Glomerular endothelial cell (primary cell): ENCODE results near the gene IGLON5. TPM values are rescaled to one million over a fixed set of nuclear protein-coding genes. Genes with fewer than 3 reads are reported as not detected.

Experiments used
- DNase-seq: peaks from one replicate; pipeline ENCODE4 v3.0.0-alpha.2; 2011; ENCODE audit warnings: low read depth, low spot score; ENCODE audit errors: extremely low read depth
- total RNA-seq: library from RNA; depleted of rRNA; stranded (reverse); fragments of >200 nt; gene quantifications from 2 replicates; pipeline ENCODE4 v1.2.3, GENCODE V29; 2015

Gene IGLON5
- total RNA-seq, 1 donor from 2014 or later: not detected

GRCh38 chr19:51337861-51338562 lies 26.6 kb downstream of the IGLON5 start:
- DNase-seq: no peak

- DNase-seq: no peak
Measured at GRCh38 chr19:51338563-51339312, 27.3 kb downstream of the IGLON5 start.

DNA sequence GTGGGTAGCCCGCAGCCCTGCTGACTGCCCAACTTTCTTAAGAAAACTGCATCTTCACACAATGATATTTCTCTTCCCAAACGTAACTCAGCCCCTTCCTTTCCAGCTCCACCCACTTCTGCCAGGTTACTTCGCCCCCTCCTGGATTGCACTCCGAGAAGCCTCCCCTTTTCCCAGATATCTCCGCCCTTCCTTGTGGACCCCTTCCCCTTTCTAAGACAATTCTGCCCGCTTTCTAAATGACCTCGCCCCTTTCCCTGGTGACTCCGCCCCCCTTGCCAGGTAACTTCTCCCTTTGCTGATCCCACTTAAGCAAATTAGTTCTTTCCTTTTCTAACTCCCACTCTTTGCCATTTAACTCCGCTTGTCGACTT lies 27.9 kb downstream of the IGLON5 start:
- DNase-seq: no peak

DNA sequence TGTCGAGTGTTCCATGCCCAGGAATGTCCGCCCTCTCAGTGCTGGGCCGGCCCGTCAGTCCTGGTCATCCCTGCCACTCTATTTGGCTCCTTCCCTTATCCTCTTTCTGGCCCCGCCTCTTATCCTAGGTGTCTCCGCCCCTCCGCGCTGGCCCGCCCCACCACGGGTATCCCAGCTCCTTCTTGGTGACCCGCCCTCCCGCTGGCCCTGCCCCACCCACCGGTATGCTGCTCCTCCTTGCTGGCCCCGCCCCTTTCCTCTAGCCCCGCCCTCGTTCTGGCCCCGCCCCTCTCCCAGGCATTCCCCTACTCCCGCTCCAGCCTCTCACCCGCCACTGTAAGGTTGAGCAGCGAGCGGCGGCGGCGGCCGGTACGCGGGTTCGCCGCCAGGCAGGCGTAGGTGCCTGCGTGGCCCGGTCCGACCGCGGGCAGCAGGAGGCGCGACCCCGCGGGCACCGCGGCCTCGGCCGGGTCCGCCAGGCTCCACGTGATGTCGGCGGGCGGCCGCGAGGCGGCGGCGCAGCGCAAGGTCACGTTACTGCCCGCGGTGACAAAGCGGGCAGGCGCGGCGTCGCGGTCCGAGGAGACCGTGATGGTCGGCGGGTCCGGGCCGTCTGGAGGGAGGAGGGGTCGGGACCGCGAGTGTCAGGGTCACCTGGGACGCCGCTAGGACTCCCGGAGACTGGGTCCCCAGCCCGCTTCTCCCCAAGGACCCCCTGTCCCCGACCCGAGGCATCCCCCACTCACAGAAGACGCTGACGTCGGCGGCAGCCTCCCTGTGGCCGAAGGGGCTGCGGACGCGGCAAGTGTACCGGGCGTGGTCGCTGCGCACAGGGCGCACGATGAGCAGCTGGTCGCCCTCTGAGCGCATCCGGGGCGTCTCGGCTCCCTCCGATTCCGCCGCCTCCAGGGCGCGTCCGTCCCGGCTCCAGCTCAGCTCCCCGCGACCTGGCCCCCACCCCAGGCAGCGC lies 28.5 kb downstream of the IGLON5 start:
- no peak for DNase-seq

GRCh38 chr19:51341066-51341465 lies 29.6 kb downstream of the IGLON5 start:
- no peak for DNase-seq

DNA sequence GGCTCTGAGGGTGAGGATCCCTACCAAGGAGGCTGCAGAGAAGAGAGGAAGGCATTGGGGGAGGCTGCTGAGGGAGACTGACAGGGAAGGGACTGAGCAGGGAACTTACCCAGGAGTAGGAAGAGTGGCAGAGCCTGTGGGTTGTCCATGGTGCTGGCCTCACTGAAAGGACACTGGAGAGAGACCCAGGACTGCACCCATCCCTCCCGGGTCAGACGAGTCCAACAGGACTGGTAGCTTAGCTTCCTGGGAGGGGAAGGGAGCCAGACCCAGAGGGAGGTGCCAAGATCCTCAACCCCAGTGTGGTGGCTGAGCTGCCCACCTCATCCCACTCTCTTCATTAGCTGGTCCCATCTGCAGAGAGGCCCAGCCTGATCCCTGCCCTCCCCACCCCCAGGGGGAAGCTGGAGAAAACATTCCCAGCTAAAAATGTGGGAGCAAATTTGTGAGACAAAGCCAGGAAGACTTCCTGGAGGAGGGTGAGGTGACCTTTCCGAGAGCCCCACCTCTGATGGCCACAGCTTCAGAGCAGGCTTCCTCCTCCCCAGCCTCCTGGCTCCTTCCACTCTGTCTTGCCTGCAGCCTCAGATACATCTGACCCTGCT lies 30.6 kb downstream of the IGLON5 start, which contains the start of gene VSIG10L:
Gene VSIG10L (minus strand): TSS at position 164 of the 605 bp plus-strand sequence. CDS start 15 bp downstream, at position 149.
- DNase-seq: no peak

DNA sequence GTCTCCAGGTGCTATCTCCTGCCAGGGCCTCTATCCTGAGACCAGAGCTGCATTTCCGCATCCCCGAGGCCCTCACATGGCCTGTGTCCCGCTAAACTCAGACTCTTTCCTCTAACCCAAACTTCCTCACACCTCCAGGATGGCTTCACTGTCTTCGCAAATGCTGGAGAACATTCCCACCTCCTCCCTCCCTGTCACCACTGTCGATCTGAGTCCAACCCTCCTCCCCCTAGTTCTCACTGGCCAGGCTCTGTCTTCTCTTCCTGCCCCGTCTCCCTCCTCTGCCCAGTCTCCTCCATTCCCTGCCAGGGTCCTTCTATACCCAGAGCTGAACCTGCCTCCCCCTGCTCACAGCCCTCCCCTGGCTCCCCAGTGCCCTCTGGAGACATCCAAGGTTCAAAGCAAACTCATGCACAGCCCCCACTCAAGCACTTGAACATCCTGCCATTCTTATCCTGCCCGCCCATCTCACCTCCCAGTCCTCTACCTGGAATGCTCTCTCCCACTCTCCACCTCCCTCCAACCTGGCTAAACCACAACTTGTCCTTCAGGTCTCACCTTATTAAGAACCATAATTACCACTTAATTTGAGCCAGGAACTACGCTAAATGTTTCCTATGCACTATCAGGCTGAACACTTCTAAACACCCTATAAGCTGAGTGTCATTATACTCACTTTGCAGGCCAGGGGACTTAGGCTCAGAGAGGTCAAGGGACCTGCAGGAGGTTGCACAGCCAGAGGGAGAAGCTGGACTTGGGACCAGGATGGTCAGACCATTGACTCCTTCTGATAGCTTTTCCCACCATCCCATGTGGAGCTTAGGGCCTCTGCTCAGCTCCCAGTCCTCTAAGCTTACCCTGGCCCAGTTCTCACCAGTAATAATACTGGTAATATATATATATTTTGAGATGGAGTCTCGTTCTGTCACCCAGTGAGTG lies 31.5 kb downstream of the IGLON5 start:
- DNase-seq: no peak

DNA sequence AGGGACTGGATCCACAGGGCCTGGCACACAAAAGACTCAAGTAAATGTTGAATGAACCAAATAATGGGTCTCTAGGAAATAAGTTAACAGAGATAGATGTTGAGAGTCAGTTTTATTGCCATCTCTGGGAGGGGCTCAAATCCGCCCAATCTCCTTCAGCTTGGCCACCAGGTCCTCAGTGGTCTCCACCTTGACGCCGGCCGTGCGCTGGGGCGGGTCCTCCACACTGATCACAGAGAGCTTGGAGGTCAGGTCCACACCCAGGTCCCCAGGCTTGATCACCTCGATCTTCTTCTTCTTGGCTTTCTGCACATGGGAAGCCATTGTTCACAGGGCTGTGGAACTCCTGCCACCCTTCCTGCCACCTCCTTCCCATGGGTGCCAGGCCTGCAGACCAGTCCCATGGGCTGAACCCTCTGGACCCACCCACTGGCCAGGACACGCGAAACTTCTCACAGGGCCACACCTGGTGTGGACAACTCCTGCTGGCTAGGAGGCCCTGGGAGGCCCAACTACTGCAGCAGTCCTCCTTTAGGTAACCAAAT lies 33.7 kb downstream of the IGLON5 start:
- no peak for DNase-seq

- no peak for DNase-seq
Measured at GRCh38 chr19:51346742-51347141, 35.3 kb downstream of the IGLON5 start.

GRCh38 chr19:51347209-51347928 lies 35.9 kb downstream of the IGLON5 start:
- DNase-seq: no peak

DNA sequence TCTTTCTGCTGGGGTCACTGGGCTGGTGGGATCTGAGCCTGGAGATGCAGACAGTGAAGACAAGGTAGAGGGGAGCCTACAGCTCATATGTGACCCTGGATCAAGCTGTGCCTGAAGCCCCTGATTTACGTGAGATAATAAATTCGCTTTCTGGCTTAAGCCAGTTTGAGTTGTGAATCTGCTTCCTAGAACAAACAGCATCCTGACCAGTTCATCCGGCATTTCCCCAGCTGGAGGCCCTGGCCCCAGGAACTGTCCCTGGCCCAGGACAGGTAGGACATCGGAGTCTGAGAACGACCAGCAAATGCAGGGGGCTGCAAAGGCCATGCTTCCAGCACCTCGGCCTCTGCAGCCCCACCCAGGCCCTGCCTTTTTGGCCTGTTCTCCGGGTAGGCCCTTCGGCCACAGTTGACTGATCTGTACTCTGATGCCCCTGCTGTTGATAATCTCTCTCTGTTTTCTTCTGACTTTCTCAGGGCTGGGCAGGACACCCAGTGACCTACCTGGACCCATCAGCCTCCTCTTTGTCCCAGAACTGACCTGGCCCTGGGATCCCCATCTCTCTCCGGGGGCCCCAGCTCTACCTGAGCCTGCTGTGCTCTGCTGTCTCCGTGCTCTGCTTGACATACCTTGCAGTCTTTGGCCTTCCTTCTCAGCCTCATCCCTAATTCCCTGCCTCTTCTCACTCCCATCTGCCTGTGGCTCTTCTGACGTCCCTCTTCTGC lies 40.0 kb downstream of the IGLON5 start:
- DNase-seq: no peak

DNA sequence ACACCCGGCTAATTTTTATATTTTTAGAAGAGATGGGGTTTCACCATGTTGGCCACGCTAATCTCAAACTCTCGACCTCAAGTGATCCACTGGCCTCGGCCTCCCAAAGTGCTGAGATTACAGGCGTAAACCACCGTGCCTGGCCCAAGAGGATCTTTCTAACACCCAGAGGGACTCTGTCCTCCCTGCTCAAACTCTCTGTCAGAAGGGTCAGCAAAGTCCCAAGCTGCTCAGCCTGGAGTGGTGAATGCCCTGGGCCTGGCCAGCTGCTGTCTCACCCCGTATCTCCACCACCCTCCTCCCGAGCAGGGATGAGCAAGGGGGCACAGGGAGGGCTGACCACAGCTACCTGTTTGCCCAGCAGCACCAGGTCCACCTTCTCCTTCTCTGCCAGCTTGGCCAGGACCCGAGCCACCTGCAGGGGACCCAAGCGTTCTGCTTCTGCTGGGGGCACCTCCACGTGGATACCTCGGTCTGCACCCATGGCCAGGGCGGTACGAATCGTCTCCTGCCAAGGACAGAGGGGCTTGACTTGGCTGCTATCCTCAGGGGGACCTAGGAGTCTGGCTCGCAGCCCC lies 41.4 kb downstream of the IGLON5 start:
- DNase-seq: no peak

GRCh38 chr19:51354103-51354741 lies 42.8 kb downstream of the IGLON5 start:
- no peak for DNase-seq

DNA sequence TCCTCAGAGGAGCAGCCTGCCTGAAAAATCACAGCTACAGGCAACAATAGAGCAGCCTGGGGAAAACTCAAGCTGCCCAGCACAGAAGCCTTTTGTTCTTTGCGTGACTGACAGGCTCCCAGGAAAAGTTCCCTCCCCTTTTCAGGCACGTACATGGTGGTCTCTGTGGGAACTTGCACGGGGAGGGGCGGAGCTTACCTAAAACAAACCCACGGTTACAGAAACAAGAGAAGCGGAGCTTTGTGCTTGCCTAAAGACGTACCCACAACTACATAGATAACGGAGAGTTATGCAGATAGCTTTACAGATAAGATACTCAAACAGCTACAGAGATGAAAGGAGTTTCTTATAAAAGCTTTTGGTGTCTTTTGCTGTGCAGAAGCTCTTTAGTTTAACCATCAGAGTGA lies 43.3 kb downstream of the IGLON5 start:
- DNase-seq: no peak

GRCh38 chr19:51356159-51356801 lies 44.8 kb downstream of the IGLON5 start:
- no peak for DNase-seq

DNA sequence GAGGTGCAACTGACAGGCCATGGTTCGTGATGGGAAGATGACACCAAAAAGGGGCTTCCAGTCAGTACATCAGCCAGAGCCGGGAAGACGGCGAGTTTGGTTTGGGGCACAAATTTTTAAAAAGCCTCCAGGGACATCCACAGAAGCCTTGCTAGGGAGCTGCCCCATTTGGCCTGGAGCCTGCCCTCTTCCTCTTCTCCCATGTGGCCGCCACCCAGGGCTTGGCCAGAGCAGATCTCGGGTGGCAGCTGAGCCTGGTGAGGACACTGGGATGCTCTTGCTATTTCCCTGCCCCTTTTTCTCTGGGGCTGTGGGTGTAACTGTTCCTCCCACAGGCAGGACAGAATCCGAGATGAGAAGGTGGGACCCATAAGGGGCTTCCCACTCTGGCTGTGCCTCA lies 46.5 kb downstream of the IGLON5 start:
- no peak for DNase-seq

DNA sequence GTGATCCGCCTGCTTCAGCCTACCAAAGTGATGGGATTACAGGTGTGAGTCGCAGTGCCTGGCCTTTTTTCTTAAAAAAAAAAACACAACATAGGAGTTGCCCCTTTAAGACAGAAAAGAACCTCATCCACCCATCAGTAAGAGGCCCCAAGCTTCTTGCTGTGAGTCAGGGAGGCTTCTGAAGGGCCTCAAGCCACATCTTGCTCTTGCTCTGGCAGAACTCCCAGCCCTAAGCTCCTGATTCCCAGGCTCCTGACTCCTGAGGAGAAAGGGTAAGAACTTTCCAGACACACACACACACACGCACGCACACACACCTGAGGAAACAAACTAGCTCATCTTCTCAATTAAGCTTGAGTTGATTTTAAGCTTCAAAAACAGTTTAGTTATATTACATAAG lies 47.9 kb downstream of the IGLON5 start:
- DNase-seq: no peak
